HG03439 (cell line): ENCODE data around the gene GYS2.

Experiments
- ATAC-seq: cut with Tn5 transposase; IDR thresholded peaks from one replicate; pipeline ENCODE4 v1.9.1; 2021; ENCODE audit warnings: mild to moderate bottlenecking, moderate library complexity; ENCODE audit not compliant: unreplicated experiment

GYS2 gene

DNA sequence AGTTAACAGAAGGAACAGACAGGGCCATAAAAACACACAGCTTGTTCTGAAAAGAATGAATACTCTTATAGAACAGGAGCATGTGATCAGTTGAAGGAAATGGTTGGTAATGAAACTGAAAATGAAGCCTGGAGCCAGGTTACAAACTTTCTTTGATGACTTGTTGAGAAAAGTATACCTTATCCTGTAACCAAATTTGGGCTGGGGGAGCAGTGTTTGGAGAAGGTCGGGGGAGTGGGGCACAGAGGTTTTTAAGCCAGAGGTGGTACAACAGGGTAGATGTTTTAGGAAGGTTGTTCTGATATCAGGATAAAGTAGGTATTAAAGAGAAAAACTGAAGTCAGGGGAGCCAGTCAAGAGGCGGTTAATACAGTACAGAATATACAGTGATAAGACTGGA is 94.9 kb downstream of the GYS2 start:
- peak; percentile 69 for ATAC-seq

DNA sequence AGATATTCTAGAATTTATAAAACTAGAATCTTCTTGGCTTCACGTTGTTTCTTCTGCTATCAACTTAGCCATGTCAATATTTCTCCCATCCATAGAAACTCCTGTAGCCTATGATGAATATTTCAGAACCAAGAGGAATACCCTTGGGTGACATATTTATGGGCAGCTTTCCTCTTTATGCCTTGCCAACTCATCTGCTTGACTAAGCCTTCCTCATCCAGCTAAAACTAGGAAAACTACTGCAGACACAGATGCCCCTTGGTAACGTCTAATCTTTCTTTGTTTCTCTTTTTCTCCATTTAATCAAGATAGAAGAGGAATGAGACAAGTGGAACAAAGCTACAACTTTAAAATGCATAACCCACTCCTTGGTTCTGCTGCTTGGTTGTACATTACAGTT is 96.8 kb downstream of the GYS2 start:
- no peak for ATAC-seq

DNA sequence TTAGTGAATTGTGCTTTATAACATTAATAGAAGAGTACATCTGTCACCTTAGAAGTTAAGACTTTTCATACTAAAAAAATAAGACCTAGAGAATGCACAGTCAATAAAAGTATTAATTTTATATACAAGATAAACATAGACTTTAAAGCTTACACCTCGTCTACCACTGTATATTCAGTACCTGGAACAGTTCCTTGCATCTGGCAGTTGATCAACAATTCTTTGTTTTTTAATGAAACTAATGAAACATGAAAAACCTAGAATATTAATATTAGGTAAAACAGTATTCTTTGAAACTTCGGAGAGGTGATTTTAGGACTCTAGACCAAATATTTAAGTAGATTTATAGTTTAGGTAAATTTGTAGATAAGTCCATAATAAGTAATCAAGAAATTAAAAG is 98.8 kb downstream of the GYS2 start:
- ATAC-seq: no peak

DNA sequence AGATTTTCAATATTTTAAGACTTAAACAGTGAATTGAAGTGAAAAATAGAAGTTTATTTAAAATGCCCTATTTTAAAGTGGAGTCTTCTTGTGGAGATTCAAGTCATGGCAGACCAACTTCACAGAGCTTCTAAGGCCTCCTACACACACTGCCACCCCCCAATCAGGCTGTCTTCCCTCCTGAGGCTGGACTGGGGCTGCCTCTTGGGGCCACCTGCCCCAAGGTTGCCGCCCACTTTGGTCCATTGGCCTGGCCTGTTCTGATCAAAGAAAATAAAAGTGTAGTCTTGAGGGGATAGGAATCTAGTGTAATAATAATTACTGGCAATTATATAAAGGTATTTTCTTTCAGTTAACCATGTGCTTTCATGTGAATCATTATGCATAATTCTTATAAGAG is 101.8 kb downstream of the GYS2 start:
- ATAC-seq: no peak

DNA sequence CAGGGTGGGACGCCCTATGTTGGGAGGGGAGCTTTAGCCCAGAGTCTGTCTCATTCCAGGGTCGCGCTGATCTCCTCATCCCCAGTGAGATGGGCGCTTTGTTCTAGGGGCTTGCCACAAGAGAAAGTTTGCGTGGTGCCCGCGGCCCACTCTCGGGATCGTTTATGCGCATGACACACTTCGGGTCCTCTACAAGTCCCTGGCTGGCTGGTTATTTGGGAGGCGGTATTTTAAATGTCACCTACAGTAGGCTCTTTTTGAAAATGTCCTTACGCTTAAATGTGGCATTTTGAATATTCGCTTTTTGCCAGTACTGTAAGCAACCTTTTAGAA is 102.5 kb downstream of the GYS2 start:
- ATAC-seq: no peak

DNA sequence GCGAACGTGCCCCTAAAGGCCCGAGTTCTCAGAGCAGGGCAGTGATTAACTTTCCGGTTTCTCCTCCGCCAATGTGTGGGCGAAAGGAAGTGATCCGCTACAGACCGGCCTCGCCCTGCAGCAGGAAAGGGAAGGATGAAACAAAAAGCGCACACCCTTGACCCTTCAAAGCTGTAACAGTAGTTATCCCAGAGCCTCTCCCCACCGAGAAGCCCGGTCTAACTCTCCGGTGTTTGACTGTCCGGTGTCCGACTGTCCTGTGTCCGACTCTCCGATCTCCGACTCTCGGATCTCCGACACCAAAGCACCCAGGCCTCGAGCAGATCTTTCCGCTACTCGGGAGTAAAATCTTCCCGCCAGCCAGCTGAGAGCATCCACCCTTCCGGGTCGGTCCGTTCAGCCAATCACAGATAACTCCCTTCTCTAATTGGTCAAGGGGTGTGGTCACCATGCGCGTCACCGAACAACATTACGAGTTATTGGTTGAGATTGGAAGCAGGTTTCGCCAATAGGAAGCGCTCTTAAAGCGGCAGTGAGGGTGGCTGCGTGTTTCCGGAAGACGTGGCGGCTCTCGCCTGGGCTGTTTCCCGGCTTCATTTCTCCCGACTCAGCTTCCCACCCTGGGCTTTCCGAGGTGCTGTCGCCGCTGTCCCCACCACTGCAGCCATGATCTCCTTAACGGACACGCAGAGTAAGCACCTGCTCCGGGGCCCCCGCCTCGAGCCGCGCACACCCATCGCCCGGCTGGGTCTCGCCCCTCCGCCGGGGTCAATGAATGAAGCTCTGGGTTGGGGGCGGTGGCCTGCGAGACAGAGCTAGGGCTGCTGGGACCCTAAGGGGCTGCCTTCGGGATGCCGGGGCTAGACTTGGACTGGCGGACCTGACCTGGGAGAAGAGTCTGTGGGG is 103.1 kb downstream of the GYS2 start, which contains the start of the genes GOLT1B and RECQL:
Gene GOLT1B (plus strand): TSS at position 532 of the 906 bp plus-strand sequence. CDS start 135 bp downstream, at position 667.
Gene RECQL (minus strand): TSS at position 378 of the 906 bp plus-strand sequence. CDS start 2,065 bp downstream, outside the sequence.
- peak; percentile 99 for ATAC-seq

DNA sequence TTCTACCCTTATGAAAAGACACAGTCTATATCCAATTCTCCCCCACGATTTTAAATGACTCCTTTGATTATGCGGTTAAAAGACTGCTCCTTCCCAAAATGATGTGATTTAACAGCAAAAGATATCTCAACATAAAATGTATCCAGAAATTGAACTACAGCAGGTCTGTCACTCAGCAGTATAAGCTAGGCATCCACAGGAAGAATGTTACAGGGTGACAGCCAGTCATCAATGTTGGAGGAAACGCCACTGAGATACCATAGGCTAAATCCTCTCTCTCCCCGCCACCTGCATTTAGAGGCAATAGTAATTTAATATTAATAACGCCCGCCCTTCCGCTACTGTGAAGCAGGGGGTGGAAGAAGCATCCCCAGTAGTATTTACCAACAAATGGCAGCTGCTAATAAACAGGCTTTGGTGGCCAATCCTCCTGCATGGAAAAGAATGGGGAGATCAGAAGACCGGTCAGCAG is 103.8 kb downstream of the GYS2 start:
- ATAC-seq: no peak

DNA sequence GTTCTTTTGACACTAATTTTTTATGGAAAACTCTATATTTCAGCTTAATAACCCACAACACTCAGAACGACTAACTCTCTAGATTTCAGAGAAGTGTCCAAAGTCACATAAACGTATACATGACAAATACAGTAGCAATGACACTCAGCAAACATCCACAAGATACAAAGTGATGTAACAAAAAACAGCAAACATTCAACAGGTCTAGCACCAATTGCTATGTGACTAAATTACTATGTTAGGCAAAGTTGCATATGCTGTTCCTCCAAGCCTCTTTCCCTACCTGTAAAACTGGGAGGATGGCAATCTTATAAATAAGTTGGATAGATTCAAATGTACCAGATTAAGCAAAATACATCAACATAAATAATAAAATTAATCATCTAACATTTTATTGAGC is 104.9 kb downstream of the GYS2 start:
- no peak for ATAC-seq
